D341Med (cell line): ENCODE data around the gene RUSF1.
"Not testable (repeated sequence)": the region's sequence is repeated elsewhere in the genome, so short reads cannot be mapped to it uniquely, and the experiment has no call there.

Experiments used
- DNase-seq: peaks from one replicate; pipeline ENCODE4 v3.0.0; 2012; ENCODE audit warnings: low spot score

RUSF1 gene

DNA sequence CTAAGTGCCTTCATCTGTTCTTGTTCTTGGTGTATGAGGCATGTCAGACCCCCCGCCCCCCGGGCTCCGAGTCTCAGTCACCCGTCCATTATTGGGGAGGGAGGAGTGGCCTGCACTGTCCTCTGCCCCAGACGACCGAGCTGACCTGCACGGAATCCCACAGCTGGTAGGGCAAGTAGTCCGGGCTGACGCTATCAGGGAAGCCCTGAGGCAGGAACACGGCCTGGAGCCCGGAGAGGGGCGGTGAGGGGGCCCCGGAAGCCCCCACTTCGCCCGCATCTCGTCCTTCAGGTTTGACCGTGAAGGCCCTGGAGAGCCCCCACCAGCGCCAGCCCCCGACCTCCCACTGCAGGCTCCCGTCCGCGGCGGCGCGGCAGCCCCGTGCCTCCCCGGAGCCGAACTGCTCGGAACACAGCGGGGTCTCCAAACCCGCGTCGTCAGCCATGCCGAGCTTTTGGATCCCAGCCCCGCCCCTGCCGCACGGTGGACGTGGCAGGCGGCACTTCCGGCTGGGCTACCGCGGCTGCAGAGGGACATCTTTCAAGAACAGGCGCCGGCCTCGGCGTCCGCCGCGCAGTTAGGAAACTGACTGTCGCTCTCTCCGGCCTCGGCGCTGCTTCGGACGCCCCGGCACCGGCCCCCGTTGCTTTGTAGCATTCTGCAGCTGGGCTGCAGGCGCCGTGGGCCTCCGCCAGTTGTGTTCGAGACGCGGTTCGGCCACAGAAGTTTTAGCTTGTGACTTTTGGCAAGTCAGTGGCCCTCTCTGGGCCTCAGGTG lies at the start of gene RUSF1:
TSS of gene RUSF1 (minus strand) at position 463 of the 777 bp plus-strand sequence. CDS start at position 445, 18 bp downstream.
- peak; percentile 94 for DNase-seq

DNA sequence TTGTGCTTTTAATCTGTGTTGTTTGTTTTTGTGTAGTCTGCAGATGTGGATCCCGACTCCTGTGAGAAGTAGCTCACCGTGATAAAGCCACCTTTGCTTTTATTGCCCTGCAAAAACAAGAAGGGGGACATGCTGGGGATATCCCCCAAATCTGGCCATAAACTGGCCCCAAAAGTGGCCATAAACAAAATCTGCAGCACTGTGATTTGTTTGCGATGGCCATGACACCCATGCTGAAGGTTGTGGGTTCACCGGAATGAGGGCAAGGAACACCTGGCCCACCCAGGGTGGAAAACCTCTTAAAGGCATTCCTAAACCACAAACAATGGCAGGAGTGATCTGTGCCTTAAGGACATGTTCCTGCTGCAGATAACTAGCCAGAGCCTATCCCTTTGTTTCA lies 34.6 kb upstream of the RUSF1 start:
- no peak for DNase-seq

DNA sequence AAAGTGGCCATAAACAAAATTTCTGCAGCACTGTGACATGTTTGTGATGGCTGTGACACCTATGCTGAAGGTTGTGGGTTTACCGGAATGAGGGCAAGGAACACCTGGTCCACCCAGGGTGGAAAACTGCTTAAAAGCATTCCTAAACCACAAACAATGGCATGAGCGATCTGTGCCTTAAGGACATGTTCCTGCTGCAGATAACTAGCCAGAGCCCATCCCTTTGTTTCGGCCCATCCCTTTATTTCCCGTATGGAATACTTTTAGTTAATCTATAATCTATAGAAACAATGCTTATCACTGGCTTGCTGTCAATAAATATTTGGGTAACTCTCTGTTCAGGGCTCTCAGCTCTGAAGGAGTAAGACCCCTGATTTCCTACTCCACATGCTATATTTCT lies 31.6 kb upstream of the RUSF1 start:
- not testable (repeated sequence) for DNase-seq

DNA sequence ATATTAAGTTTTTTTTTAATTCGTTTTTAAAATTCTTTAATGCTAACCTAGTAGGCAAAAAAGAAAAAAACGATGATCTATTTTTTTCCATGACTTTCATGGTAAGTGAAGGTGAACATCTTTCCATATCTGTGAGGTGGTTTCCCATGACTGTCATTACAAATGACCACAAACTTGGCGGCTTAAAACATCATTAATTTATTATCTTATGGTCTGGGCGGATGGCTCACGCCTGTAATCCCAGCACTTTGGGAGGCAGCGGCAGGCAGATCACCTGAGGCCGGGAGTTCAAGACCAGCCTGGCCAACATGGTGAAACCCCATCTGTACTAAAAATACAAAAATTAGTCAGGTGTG lies 30.0 kb upstream of the RUSF1 start:
- DNase-seq: not testable (repeated sequence)

DNA sequence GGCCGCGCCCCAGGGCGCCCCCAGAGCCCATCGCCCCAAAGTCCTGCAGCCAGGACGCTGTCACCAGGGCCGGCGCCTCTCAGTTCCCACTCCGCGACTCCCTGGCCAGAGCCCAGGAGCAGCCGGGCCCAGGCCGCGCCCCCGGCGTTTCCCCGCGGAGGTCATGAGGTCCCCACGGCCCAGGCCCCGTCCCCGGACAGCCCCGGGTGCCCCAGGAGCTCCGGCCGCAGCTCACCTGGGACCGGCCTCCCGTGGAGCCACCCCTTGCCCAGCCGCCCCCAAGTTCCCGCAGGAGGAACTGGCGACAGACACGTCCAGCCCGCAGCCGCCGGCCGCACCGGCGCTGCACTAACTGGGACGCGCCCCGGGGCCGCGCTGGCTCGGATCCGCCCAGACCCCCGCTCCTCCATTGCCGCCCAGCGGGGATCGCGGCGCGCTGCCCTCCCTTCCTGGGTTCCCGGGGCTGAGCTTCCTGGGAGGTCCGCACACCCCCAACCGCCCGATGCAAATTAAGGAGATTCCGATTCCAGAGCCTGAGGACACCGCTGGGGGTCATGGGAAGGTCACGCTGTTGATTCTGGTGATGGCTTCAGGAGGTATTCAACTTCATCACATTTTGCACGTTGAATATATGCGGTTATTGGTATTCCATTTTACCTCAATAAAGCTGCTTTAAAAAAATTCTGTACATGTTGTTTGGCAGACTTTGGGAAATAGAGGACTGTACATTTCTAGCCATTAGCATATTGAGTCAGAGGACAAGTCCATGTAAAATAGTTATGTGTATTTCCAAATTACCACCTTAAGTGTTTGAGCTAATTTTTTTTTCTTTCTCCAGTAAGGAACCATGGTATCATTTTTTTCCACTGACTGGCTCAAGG lies 29.4 kb upstream of the RUSF1 start:
- DNase-seq: peak; percentile 37

DNA sequence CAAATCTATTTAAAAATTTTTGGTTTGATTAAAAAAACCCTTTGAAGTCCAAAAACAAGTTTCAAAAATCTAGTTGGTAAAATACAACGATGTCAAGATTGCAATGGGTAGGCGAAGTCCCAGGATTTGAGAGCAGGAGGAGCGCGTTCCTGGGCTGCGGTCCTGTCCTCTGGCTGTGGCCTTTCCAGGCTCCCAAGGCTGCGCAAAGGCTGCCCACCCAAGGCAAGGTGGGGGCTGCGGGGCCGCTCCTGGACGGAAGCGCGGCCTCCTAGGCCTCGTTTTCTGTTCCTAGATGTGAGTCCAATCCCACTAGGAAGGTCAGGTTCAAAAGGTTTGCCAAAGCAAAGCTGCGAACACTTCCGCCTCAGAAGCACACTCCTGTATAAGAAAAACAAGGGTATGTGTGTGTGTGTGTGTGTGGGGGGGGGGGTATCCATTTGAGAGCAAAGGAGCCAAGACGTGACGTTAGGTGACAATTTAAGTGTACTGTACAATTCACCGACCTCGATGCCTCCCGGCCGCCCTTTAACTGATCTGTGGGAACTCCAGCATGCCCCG lies 28.7 kb upstream of the RUSF1 start:
- DNase-seq: no peak

DNA sequence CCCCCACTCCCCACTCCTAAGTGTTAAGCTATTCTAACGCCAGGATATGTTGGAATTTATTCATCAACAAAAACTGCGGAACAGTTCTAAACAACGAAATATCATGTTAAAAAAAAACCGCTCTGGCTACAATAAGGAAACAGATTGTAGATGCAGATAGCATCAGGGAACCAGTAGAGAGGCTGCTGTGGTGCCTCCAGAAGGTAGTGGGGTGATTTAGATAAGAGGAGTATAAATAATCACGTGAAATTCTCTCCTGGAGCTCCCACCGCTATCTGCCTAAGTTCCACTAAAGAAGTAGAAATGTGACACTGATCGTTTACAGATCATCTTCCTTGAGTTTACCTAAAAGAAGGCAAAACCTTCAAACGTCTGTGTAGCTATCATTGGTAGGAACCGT lies 27.5 kb upstream of the RUSF1 start:
- no peak for DNase-seq

DNA sequence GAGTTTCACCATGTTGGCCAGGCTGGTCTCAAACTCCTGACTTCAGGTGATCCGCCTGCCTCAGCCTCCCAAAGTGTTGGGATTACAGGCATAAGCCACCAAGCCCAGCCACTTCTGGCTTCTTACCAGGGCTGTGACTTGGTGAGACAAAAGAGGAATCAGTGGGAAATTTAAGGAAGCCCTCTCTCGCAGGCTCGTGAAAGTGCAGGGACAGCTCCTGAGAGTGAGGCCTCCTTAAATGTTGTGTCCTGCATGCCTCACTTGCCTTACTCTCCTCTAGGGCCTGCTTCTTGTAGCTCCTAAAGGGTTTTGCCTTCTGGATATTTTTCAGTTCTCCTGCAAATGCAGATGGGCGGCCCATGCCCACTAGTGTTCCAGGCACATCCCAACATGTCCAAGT lies 24.7 kb upstream of the RUSF1 start:
- DNase-seq: no peak

DNA sequence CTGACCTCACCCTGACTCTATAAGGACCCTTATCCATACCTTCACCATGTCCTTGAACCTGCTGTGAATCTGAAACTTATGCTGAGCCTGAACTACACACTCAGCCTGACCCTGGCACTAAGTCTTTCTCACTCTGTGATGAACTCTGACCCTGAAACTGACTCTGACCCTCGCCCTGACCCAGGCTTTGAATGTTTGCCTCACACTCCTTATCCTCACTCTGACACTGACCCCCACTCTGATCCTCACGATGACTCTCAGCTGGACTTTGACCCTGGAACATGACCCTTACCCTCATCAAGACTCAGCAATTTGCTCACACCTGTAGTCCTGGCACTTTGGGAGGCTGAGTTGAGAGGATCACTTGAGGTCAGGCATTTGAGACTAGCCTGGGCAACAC lies 23.9 kb upstream of the RUSF1 start:
- no peak for DNase-seq

DNA sequence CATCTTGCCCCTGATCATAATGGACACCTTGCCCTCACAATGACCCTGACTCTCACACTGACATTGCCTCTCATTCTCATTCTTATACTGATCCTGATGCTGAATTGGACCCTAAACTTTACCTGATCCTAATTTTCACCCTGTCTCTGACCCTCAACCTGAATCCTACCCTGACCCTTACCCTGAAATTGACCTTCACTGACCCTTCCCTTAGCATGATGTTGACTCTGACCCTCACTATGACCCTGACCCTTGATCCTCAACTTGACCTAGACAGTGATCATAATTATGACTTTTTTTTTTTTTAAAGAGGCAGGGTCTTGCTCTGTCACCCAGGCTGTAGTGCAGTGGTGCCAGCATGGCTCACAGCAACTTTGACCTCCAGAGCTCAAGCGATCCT lies 22.9 kb upstream of the RUSF1 start:
- no peak for DNase-seq

DNA sequence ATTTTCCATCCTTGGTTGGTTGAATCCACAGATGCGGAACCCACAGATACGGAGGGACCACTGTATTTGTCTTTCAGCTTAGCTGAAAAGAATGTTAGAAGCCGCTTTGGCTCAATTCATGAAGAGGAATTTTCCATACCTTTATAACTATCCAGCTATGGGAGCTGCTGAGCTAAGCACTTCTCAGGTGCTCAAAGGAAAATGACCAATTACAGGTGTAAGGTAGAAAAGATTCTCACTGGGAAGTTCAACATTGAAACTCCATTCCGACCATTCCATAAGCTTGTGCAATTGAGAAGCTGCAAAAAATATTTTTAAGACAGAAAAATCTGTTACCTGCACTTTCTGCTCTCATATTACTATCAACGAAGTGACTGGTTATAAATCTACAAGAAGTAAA lies 22.2 kb upstream of the RUSF1 start:
- DNase-seq: no peak

DNA sequence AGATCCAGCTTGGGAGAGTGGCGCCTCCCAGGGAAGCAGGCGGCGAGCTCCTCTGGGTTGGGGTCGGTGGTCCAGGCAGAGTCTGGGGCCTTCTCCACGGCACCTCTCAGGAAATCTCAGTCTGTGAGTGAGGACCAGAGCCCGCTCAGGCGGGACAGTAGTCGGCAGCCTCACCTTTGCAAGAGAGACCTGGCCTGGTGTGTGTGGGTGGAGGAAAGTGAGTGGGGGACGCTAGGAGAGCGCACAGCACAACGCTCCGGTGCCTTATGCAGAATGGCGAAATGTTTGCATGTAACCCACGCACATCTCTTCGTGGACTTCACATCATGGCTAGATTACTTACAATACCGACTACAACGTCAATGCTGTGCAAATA lies 21.7 kb upstream of the RUSF1 start:
- DNase-seq: no peak

DNA sequence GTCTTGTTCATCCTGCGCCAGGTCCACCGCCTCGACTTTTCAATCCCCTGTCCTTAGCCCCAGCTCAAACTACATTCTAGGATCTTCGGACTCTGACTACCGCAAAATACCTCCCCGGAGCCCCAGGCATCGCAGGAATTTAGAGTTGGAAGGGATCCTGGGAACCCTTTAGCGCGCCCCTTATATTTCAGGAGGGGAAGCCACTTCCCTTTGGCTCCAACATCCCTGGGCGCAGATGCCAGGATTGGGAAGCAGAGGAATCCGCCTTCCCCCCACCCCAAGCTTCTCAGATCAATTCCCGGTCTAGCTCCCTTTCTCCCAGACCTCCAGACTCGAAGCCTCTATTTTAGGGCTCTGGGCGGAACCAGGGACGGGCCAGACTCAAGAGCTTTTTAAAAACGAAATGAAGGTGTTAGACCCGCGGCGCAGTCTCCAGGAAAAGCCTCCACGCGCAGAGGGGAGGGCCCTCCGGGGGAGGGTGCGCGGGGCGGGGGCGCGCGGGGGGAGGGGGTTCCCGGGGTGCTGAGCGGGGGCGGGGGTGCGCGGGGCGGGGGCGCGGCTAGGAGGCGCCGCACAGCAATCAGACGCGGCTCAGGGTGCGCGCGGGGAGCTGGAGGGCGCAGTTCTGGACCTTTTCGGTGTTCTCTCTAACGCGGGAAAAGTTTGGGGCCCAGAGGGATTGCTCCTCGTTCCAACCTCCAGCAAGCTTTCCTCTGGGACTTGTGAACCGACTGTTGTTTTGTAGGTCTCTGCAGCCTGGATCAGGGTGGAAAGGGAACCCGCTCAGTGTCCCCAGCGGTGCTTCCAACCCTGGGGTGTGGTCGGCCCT lies 21.1 kb upstream of the RUSF1 start:
- DNase-seq: no peak

DNA sequence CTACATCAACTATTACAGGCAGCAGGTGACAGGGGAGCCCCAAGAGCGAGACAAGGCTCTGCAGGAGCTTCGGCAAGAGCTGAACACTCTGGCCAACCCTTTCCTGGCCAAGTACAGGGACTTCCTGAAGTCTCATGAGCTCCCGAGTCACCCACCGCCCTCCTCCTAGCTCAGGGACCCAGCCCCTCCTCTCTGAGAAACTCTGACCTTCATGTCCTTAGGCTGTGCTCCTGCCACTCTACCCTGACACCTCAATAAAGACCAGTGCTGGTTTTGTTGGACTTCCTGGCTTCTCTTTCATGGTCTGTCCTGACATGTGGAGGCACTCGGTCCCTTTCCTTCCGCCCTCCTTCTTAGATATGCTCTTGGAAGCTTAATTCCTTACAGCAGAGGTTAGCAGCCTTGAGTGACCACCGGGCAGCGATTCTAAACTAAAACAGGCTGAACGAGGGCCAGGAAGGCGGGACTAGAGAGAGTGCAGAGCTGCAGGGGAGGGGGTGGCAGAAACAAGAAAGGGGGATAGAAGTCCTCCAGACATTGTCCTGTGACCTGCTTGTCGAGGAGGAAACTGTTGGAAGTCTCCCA lies 20.4 kb upstream of the RUSF1 start:
- no peak for DNase-seq

DNA sequence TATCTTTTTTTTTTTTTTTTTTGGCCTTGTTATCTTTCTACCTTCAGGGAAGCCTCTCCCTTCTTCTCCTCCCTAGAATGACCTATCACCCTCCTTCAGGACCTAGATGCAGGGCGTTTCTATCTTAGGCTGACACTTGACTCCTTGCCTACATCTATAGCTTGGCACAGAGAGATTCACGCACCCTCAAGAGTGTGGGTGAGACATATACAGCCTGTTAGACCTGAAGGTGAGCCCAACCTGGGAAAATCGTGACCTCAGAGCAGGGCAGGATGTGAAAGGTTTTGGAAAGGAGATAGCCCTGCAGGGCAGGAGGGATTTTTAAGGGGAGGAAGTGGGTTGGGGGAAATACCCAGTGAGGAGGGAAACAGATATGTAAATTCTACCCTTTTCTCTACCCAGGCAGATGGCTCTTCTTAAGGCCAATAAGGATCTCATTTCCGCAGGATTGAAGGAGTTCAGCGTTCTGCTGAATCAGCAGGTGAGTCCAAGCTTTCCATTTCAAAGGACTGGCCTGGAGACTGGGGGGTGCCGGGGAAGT lies 19.6 kb upstream of the RUSF1 start, which contains the start of gene AHSP:
TSS of gene AHSP (plus strand) at position 167 of the 541 bp plus-strand sequence. CDS start at position 407, 240 bp downstream.
- no peak for DNase-seq

DNA sequence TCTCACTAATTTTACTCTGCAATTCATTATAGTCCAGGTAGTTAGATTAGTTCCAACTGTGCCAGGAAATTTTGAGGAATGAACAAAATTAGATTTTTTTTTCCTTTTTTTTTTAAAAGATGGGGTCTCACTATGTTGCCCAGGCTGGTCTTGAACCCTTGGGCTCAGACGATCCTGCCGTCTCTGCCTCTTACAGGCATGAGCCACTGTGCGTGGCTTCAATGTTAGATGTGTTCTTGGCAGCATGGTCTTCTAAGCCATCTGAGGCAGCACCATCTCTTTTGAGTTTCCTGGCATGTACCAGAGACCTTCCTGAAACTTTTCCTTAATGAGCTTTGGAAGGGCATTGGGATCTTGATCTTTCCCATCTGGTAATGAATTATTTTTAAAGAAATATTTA lies 16.9 kb upstream of the RUSF1 start:
- no peak for DNase-seq

DNA sequence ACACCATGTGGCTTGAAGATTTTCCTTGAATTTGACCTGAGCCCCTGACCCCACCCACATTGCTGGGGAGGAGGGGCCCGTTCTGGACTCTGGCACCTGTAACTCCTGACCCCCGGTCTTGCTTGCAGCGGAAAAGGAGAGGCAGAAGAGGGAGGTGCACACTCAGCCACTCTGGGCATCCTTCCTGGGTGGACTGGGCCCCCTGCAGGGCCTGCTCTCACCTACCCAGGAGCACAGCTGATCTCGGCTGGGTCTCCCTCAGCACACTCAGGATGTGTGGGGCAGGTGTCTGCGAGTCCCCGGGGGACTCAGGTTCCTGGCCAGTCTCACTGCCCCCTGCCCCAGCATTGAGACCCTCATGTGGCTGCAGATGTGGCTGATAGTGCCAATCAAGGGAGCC lies 15.6 kb upstream of the RUSF1 start:
- not testable (repeated sequence) for DNase-seq

DNA sequence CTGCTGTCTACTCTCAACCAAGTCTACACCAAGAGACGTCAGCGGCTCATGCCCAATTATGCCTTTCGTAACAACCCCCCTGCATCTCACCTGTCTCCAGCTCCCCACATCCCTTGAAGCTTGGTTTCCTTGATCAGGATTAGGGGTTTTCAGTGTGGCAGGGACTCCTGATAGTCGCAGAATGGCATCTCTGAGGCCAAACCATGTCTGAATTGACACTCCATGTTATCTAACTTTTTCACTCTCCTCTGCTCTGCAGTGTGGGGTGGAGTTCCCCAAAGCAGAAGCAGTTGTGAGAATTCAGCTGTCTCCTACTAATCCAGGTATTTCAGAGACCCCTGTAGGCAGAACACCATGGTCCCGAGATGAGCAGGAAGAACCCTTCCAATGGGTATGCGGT lies 13.9 kb upstream of the RUSF1 start:
- DNase-seq: no peak

DNA sequence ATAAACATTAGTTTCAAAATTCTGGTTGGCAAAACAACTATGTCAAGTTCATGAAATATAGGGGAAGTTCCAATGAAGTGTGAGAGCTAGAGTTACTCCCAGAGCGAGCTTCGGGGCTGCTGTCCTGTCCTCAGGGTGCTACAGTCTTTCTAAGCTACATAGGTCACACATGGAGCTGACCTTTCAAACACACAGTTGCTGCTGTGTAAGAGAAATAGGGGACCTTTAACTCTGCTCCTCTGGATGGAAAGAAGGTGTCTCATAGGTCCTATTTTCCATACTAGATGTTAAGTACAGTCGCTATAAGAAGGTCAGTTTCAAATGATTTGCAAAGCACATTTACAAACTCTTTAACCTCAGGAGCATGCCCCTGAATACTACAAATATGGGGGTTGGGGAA lies 13.2 kb upstream of the RUSF1 start:
- no peak for DNase-seq

DNA sequence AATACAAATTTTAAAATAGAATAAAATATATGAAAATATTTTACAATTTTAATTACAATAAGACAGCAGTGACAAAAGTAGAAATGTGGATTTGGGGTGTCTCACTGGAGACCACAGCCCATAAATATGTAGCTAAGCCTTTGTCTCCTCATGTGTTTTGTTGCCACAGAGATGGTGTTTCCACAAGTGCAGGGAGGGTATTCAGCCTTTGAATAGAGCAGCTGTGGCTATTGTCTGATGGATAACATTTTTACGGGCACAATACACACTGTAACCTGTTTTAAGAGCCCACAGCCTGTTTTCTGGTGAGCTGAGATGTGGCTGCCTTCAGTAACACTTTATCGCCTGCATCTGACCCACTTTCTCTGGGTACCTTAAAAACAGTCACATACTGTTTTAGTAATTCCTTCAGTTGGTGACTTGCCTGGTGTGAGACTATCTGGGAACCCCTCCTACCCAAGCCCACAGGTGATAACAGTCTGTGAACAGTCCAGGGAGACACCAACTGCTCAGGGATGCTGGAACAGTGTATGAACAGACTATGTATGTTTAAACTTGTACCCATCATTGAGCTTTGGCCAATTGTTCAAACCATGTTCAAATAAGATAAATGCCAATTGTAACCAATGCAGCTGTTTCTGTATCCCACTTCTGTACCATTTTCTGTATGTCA lies 11.7 kb upstream of the RUSF1 start:
- no peak for DNase-seq
